Stomach (tissue), 4 donors: ENCODE results near the gene ZNF213.

Experiments
- EP300 ChIP-seq: sonication (generic); formaldehyde crosslinking; IDR thresholded peaks from one replicate; pipeline ENCODE4 v1.6.1; 2017; ENCODE audit warnings: antibody characterized with exemption
- POLR2A ChIP-seq, 4 donors: fragments of 450-650 bp; IDR thresholded peaks; one replicate each; pipeline ENCODE4 v1.6.1; 2016; ENCODE audit warnings: antibody characterized with exemption in 4 of 4, control low read depth in 2 of 4, mild to moderate bottlenecking in 1 of 4, moderate library complexity in 1 of 4
- TF ChIP-seq, protein P1 (sequence below), 7 experiments: fragments of 450-650 bp in 4 of 7; fragments of 200-600 bp in 3 of 7; sonication (generic) in 3 of 7; IDR thresholded peaks; one replicate each; pipeline ENCODE4 v1.5.1; 2016 to 2019; ENCODE audit warnings: antibody characterized with exemption in 7 of 7, control low read depth in 2 of 7, mild to moderate bottlenecking in 1 of 7

DNA sequence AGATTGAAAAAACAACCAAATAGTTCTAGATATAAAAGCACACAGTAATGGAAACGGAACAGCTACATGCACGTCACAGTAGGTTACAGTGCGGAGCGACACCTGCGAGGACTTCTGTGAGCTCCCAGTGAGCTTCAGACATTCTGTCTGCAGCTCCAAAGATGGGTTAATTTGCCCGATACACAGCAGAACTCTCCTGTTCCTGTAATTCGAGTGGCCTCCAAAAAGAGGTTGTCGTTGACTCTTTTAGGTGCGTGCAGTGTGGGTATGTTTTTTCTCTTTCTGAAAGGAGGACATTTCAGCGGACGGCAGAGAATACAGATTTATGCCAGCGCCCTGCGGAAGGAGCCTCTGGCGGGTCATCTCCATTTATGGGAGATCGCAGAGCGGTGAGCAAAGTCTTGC, 56.1 kb downstream of the ZNF213 start:
- TF ChIP-seq, protein P1, sequence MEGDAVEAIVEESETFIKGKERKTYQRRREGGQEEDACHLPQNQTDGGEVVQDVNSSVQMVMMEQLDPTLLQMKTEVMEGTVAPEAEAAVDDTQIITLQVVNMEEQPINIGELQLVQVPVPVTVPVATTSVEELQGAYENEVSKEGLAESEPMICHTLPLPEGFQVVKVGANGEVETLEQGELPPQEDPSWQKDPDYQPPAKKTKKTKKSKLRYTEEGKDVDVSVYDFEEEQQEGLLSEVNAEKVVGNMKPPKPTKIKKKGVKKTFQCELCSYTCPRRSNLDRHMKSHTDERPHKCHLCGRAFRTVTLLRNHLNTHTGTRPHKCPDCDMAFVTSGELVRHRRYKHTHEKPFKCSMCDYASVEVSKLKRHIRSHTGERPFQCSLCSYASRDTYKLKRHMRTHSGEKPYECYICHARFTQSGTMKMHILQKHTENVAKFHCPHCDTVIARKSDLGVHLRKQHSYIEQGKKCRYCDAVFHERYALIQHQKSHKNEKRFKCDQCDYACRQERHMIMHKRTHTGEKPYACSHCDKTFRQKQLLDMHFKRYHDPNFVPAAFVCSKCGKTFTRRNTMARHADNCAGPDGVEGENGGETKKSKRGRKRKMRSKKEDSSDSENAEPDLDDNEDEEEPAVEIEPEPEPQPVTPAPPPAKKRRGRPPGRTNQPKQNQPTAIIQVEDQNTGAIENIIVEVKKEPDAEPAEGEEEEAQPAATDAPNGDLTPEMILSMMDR (IDR thresholded peaks at IDR 0.05), result no peak
- TF ChIP-seq POLR2A (IDR thresholded peaks at IDR 0.05) (no peak), EP300 (no peak)
